NCI-H2081 (cell line): ENCODE measurements around the gene HEXD.
"Not testable (repeated sequence)": the region's sequence is repeated elsewhere in the genome, so short reads cannot be mapped to it uniquely, and the experiment has no call there.

Experiments
- DNase-seq, 2 experiments: peaks; one replicate each; lab custom pipeline; 2025; lab: John Stamatoyannopoulos, UW

The HEXD gene

GRCh38 chr17:82458179-82458884 is 40.2 kb downstream of the HEXD start, which contains the start of gene NARF:
NARF (plus strand) TSS chr17:82458741; CDS start chr17:82458804, 63 bp downstream.
- DNase-seq = peak; percentile 99 to 100

GRCh38 chr17:82458885-82459424 is 40.8 kb downstream of the HEXD start:
- DNase-seq = peak; percentile 26 to 48

GRCh38 chr17:82459936-82460335 is 41.8 kb downstream of the HEXD start:
- DNase-seq = not testable (repeated sequence)

- DNase-seq = no peak
Measured at GRCh38 chr17:82461827-82462524, 43.8 kb downstream of the HEXD start.

GRCh38 chr17:82463391-82463790 is 45.2 kb downstream of the HEXD start:
- no peak for DNase-seq

GRCh38 chr17:82463925-82464566 is 45.9 kb downstream of the HEXD start:
- no peak for DNase-seq

GRCh38 chr17:82464567-82464929 is 46.4 kb downstream of the HEXD start:
- DNase-seq = no peak

GRCh38 chr17:82465023-82465603 is 47.0 kb downstream of the HEXD start:
- DNase-seq = no peak

GRCh38 chr17:82468692-82469091 is 50.5 kb downstream of the HEXD start:
- no peak for DNase-seq

- DNase-seq = no peak
Measured at GRCh38 chr17:82470065-82470464, 51.9 kb downstream of the HEXD start.

GRCh38 chr17:82474223-82475010 is 56.3 kb downstream of the HEXD start:
- DNase-seq = no peak

- DNase-seq = no peak
Measured at GRCh38 chr17:82475458-82475857, 57.3 kb downstream of the HEXD start.

- no peak for DNase-seq
Measured at GRCh38 chr17:82477934-82478333, 59.8 kb downstream of the HEXD start.

GRCh38 chr17:82479602-82480001 is 61.5 kb downstream of the HEXD start:
- DNase-seq = no peak

GRCh38 chr17:82480318-82480717 is 62.2 kb downstream of the HEXD start:
- DNase-seq = no peak

GRCh38 chr17:82483204-82483660 is 65.1 kb downstream of the HEXD start:
- DNase-seq = no peak

- DNase-seq = no peak
Measured at GRCh38 chr17:82483836-82484235, 65.7 kb downstream of the HEXD start.

GRCh38 chr17:82486231-82487094 is 68.3 kb downstream of the HEXD start:
- no peak for DNase-seq

GRCh38 chr17:82487910-82488309 is 69.8 kb downstream of the HEXD start:
- no peak for DNase-seq

GRCh38 chr17:82489117-82489516 is 71.0 kb downstream of the HEXD start:
- DNase-seq = no peak
